HG02571 (cell line): Measurements from ENCODE around the gene PRKCSH.
"Not testable (repeated sequence)": the region's sequence is repeated elsewhere in the genome, so short reads cannot be mapped to it uniquely, and the experiment has no call there.

Experiments
- ATAC-seq: cut with Tn5 transposase; IDR thresholded peaks from one replicate; pipeline ENCODE4 v1.9.1; 2021; ENCODE audit warnings: mild to moderate bottlenecking, moderate library complexity; ENCODE audit not compliant: unreplicated experiment

PRKCSH gene

GRCh38 chr19:11420429-11421370 is 14.7 kb upstream of the PRKCSH start:
- ATAC-seq = no peak

- no peak for ATAC-seq
Measured at GRCh38 chr19:11421371-11422098, 13.9 kb upstream of the PRKCSH start.

GRCh38 chr19:11422163-11423065 is 13.0 kb upstream of the PRKCSH start:
- no peak for ATAC-seq

GRCh38 chr19:11423164-11423790 is 12.2 kb upstream of the PRKCSH start:
- ATAC-seq = no peak

GRCh38 chr19:11423791-11424181 is 11.6 kb upstream of the PRKCSH start:
- no peak for ATAC-seq

- ATAC-seq = no peak
Measured at GRCh38 chr19:11425719-11426457, 9.5 kb upstream of the PRKCSH start.

GRCh38 chr19:11426656-11427055 is 8.8 kb upstream of the PRKCSH start:
- ATAC-seq = no peak

- not testable (repeated sequence) for ATAC-seq
Measured at GRCh38 chr19:11433526-11433925, 1.9 kb upstream of the PRKCSH start.

DNA sequence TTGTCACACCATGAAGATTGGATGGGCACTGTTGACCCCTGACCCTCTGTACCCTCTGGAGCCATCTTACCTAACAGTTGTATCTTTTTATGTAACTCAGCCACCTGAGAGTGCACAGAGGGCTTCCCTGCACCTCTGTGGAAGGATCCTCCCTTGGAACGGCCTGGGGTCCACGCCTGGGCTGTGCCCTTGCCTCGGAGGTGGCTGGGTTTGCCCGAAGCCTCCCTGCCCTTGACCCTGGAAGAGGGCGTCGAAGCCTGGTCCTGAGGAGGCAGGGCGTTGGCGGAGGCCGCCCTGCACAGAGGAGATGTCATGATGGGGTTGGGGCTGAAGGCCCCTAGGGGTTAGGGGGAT is 755 bp upstream of the PRKCSH start:
- no peak for ATAC-seq

DNA sequence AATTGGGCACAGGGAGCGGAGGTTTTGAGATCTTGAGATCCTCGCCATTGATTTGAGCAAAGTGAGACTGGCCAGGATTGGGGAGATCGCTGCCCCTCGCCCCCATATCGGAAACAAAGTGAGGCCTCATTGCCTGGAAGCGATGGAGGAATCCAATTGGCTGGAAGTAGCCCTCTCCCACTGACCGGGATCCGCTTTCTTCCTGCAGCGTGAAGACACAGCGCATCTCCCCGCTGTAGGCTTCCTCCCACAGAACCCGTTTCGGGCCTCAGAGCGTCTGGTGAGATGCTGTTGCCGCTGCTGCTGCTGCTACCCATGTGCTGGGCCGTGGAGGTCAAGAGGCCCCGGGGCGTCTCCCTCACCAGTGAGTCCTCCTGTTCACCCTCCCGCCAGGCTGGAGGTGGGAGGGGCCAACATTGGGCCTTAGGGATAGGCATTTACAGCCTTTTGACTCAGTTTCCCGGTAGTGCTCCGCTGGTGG is 438 bp downstream of the PRKCSH start:
- no peak for ATAC-seq

GRCh38 chr19:11437955-11438354 is 2.5 kb downstream of the PRKCSH start:
- ATAC-seq = no peak

DNA sequence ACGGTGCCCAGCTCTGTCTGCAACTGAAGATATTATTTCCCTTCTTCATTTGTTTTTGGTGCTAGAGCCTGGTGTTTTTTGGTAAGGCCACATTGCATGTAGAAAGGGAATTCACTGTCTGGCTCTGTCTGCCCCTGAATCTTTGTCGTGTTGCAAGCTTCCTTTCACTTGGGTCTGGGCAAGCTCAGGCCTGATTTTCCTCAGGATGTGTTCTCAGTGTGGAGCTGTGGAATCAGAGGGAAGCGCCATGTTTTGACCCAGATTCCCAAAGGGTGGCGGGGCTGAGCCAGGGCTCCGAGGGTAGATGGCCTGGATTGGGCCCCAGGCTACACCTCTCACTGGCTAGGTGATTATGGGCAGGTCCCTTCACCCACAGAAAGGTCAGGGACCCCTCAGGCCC is 8.6 kb downstream of the PRKCSH start:
- ATAC-seq = no peak

DNA sequence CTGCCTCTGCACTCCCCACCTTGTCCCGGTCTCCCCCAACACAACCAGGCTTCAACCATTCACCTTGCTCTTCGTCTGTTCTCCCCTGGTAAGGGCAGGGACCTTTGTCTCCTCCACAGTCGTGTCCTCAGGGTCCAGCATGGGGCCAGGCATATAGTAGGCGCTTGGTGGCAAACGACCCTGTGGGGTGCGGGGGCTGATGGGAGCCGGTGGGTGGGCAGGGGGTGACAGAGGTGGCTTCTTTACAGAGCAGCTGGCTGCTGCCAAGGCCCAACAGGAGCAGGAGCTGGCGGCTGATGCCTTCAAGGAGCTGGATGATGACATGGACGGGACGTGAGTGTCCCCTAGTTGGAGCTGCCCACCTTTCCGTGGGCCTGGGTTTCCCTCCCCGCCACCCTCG is 9.7 kb downstream of the PRKCSH start:
- ATAC-seq = no peak

DNA sequence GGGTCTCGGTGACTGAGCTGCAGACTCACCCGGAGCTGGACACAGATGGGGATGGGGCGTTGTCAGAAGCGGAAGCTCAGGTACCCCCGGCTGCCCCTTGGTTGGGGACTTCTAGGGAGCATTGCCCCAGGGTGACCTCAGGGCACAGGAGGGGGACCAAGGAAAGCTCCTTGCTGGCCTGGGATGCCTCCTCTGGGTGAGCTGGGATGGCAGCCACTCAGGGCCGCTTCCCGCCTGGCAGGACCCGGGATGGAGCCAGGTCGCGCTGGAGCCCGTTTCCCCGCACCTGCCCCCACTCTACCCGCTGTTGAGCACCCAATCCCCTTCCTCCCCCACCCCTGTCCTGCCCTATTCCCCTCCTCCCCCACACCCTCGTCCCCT is 10.8 kb downstream of the PRKCSH start:
- no peak for ATAC-seq

- no peak for ATAC-seq
Measured at GRCh38 chr19:11446652-11447301, 11.3 kb downstream of the PRKCSH start.

GRCh38 chr19:11447347-11448262 is 12.2 kb downstream of the PRKCSH start:
- no peak for ATAC-seq

- ATAC-seq = no peak
Measured at GRCh38 chr19:11448410-11448809, 13.0 kb downstream of the PRKCSH start.

GRCh38 chr19:11448923-11449554 is 13.6 kb downstream of the PRKCSH start:
- no peak for ATAC-seq
